Vagina (tissue), 2 donors: ENCODE results near the gene PPP1CA. TPM values are rescaled to one million over a fixed set of nuclear protein-coding genes. Genes with fewer than 3 reads are reported as not detected.

ENCODE experiments used
- DNase-seq, 2 donors: peaks; one replicate each; pipeline ENCODE4 v3.0.0-alpha.2; 2017; ENCODE audit errors: extremely low spot score in 2 of 2
- H3K27ac ChIP-seq: fragments of 200-600 bp; sonication (generic); one replicate; pipeline ENCODE4 v1.5.1; 2019
- H3K27me3 ChIP-seq: fragments of 200-600 bp; sonication (generic); one replicate; pipeline ENCODE4 v1.5.1; 2019
- H3K36me3 ChIP-seq, 2 donors: fragments of 200-600 bp; sonication (generic); one replicate each; pipeline ENCODE4 v1.5.1; 2017 to 2019
- H3K4me1 ChIP-seq: fragments of 200-600 bp; sonication (generic); one replicate; pipeline ENCODE4 v1.5.1; 2019
- H3K4me3 ChIP-seq, 2 donors: fragments of 200-600 bp; sonication (generic); 1 replicate in 1 of 2; 2 replicates in 1 of 2; pipeline ENCODE4 v1.5.1; 2016 to 2019
- H3K9me3 ChIP-seq: fragments of 200-600 bp; sonication (generic); one replicate; pipeline ENCODE4 v1.5.1; 2019
- CTCF ChIP-seq, 3 experiments: fragments of 450-650 bp in 2 of 3; fragments of 200-600 bp in 1 of 3; sonication (generic) in 1 of 3; IDR thresholded peaks; one replicate each; pipeline ENCODE4 v1.5.1; 2017 to 2019; ENCODE audit warnings: antibody characterized with exemption in 3 of 3, mild to moderate bottlenecking in 2 of 3, moderate library complexity in 2 of 3
- POLR2A ChIP-seq, 2 donors: fragments of 450-650 bp; IDR thresholded peaks; one replicate each; pipeline ENCODE4 v1.6.1; 2017; ENCODE audit warnings: antibody characterized with exemption in 2 of 2, mild to moderate bottlenecking in 2 of 2, moderate library complexity in 2 of 2
- POLR2AphosphoS5 ChIP-seq, 2 donors: sonication (generic); formaldehyde crosslinking; IDR thresholded peaks; one replicate each; pipeline ENCODE4 v1.9.0; 2017; ENCODE audit warnings: antibody characterized with exemption in 2 of 2, mild to moderate bottlenecking in 2 of 2, low read depth in 1 of 2; ENCODE audit not compliant: insufficient read depth in 1 of 2
- intact Hi-C: fragments of 100-400 bp; cut with DNase I; formaldehyde crosslinking; loops from one replicate; pipeline ENCODE4 v1.15.1; 2023
- total RNA-seq: library from RNA; depleted of rRNA; stranded (reverse); fragments of >200 nt; gene quantifications from one replicate; pipeline ENCODE4 v1.2.3, GENCODE V29; 2016

The PPP1CA gene
- total RNA-seq, 1 donor from 2014 or later, result 102 TPM

- peaks cover 73% of the 10 kb centered on the region for H3K4me1 ChIP-seq
- H3K36me3 ChIP-seq, result no peaks in the 10 kb centered on the region
- no peaks in the 10 kb centered on the region for H3K9me3 ChIP-seq
- H3K27me3 ChIP-seq, result no peaks in the 10 kb centered on the region
- TF ChIP-seq CTCF (IDR thresholded peaks at IDR 0.05) (no peak), POLR2AphosphoS5 (IDR thresholded peaks at IDR 0.05; ENCODE audit: insufficient read depth in 1 of 2, low read depth in 1 of 2) (no peak), POLR2A (IDR thresholded peaks at IDR 0.05) (no peak)
- H3K27ac ChIP-seq, result peak overlapping the region; percentile 99
- DNase-seq, result peak in 1 of 2 donors; percentile 86
- intact Hi-C loops, result loop anchor here (10.0 kb wide), 1 partner anchor 149 kb away; the partner anchor contains the start of genes CDK2AP2 and PITPNM1
- H3K4me3 ChIP-seq, result no peak overlapping the region
These were observed 45.8 kb downstream of the PPP1CA start for GRCh38 chr11:67355794-67356386.

GRCh38 chr11:67355023-67355793 lies 46.5 kb downstream of the PPP1CA start:
- H3K27ac ChIP-seq, result peak overlapping the region; percentile 99
- no peaks in the 10 kb centered on the region for H3K36me3 ChIP-seq
- intact Hi-C loops, result loop anchor here (10.0 kb wide), 1 partner anchor 150 kb away; the partner anchor contains the start of genes CDK2AP2 and PITPNM1
- peaks cover 78% of the 10 kb centered on the region for H3K4me1 ChIP-seq
- peak in 1 of 2 donors; percentile 88 for DNase-seq
- TF ChIP-seq CTCF (IDR thresholded peaks at IDR 0.05) (no peak), POLR2AphosphoS5 (IDR thresholded peaks at IDR 0.05; ENCODE audit: insufficient read depth in 1 of 2, low read depth in 1 of 2) (no peak), POLR2A (IDR thresholded peaks at IDR 0.05) (no peak)
- H3K9me3 ChIP-seq, result no peaks in the 10 kb centered on the region
- no peaks in the 10 kb centered on the region for H3K27me3 ChIP-seq
- H3K4me3 ChIP-seq, result peak overlapping the region in 1 of 2 donors; percentile 55

- peak; percentile 61 to 69 for TF ChIP-seq POLR2AphosphoS5 (IDR thresholded peaks at IDR 0.05; ENCODE audit: insufficient read depth in 1 of 2, low read depth in 1 of 2)
- TF ChIP-seq CTCF (IDR thresholded peaks at IDR 0.05), result no peak
- Histone ChIP-seq H3K36me3 (no peaks in the 10 kb centered on the region), H3K9me3 (no peaks in the 10 kb centered on the region), H3K4me3 (peak overlapping the region; percentile 55 to 70), H3K27ac (peak overlapping the region; percentile 99), H3K4me1 (peaks cover 80% of the 10 kb centered on the region), H3K27me3 (no peaks in the 10 kb centered on the region)
- peak in 1 of 2 donors; percentile 98 for DNase-seq
- intact Hi-C loops, result loop anchor here (1.0 to 10.0 kb wide), 2 partner anchors 19 to 150 kb away; partner anchors contain the start of genes CDK2AP2, CLCF1 and PITPNM1
These were observed 47.3 kb downstream of the PPP1CA start for GRCh38 chr11:67354075-67355022.

DNA sequence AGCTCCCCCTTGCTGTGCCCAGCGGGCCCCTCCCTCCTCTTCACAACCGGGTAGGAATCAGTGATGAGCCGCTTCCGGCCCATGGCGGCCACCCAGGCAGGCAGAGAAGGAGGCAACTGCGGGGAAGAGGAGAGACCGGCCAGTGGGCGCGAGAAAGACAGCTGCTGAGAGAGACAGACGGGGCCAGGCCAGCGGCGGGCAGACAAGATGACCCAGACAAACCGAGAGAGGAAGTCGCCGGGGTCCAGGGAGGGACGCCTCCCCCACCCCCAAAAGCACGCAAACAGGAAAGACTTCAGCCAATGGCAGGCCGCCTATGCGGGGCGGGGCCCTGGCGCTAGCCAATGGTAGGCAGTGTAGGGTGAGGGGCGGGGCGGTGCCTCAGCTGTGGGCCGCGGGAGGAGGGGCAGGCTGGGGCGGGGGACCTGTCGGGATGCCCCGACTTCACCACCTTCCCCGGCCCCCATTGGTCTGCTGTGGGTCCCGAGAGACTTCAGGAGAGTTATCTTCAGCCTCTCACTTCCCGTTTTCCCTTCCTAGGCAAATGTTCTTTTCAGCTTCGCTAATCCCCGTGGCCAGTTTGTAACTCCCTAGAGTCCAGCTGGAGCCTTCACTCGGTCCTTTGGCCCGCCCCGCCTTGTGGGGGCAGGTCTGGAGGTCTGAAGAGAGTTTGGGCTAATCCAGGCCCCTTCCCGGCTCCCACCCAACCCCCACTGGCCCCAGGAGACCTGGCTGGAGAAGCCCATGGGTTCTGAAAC lies 48.2 kb downstream of the PPP1CA start, which contains the start of gene POLD4:
POLD4 (minus strand) TSS at position 230 of the 758 bp plus-strand sequence; CDS start at position 83, 147 bp downstream.
- intact Hi-C loops, result loop anchor here (1.0 to 10.0 kb wide), 2 partner anchors 20 to 151 kb away; partner anchors contain the start of genes CDK2AP2, CLCF1 and PITPNM1
- Histone ChIP-seq H3K4me3 (peak within 1 kb of the TSS; percentile 55 to 70), H3K27me3 (no peaks in the 10 kb centered on the region), H3K9me3 (no peaks in the 10 kb centered on the region), H3K36me3 (no peaks in the 10 kb centered on the region), H3K27ac (peak within 1 kb of the TSS; percentile 99), H3K4me1 (peaks cover 83% of the 10 kb centered on the region)
- TF ChIP-seq CTCF (IDR thresholded peaks at IDR 0.05) (no peak), POLR2A (IDR thresholded peaks at IDR 0.05) (peak in 1 of 2 donors; percentile 91), POLR2AphosphoS5 (IDR thresholded peaks at IDR 0.05; ENCODE audit: insufficient read depth in 1 of 2, low read depth in 1 of 2) (peak; percentile 85 to 98)
- DNase-seq, result peak in 1 of 2 donors; percentile 99
